VCaP (cell line): ENCODE measurements around the gene ALG3.
A peak's percentile ranks its signal among the peaks of the same experiment; 100 is the strongest.

Source experiments
- H3K27ac ChIP-seq: fragments of 450-650 bp; 2 replicates; pipeline ENCODE4 v1.5.1; 2017
- CTCF ChIP-seq: fragments of 450-650 bp; conservative IDR thresholded peaks from 2 replicates; pipeline ENCODE4 v1.5.1; 2017; ENCODE audit warnings: mild to moderate bottlenecking, moderate library complexity

ALG3 gene

GRCh38 chr3:184259396-184259877 is 10.7 kb upstream of the ALG3 start:
- H3K27ac ChIP-seq: peak overlapping the region; percentile 82; the same call in 1 of the 2 replicates
- TF ChIP-seq CTCF: no peak

GRCh38 chr3:184258926-184259325 is 10.2 kb upstream of the ALG3 start:
- H3K27ac ChIP-seq: no peak overlapping the region; the same call in 1 of the 2 replicates
- no peak for TF ChIP-seq CTCF

GRCh38 chr3:184257083-184257915 is 8.5 kb upstream of the ALG3 start:
- no peak for TF ChIP-seq CTCF
- H3K27ac ChIP-seq: no peak overlapping the region

GRCh38 chr3:184255291-184256039 is 6.7 kb upstream of the ALG3 start:
- no peak overlapping the region for H3K27ac ChIP-seq

GRCh38 chr3:184250167-184250828 is 1.5 kb upstream of the ALG3 start:
- H3K27ac ChIP-seq: peak overlapping the region; percentile 96

More at GRCh38 chr3:184255291-184256039, 6.7 kb upstream of the ALG3 start:
- no peak for TF ChIP-seq CTCF

GRCh38 chr3:184249412-184250166 is 827 bp upstream of the ALG3 start, which contains the start of gene EEF1AKMT4:
EEF1AKMT4 (plus strand) TSS chr3:184249672; CDS start chr3:184249695, 23 bp downstream.
- no peak; the same call in 1 of the 2 replicates for TF ChIP-seq CTCF

More at GRCh38 chr3:184250167-184250828, 1.5 kb upstream of the ALG3 start:
- TF ChIP-seq CTCF: peak; percentile 94

More at GRCh38 chr3:184249412-184250166, 827 bp upstream of the ALG3 start, which contains the start of gene EEF1AKMT4:
- peak within 1 kb of the TSS; percentile 96 for H3K27ac ChIP-seq
